ENCODE data around the gene FAN1. TPM values are rescaled to one million over a fixed set of nuclear protein-coding genes. Genes with fewer than 3 reads are reported as not detected.

The FAN1 gene
- total and polyA plus RNA-seq, 2 donors (not counting 1 experiment from before 2014, with no cell fraction given): 8.9 to 25.1 TPM

DNA sequence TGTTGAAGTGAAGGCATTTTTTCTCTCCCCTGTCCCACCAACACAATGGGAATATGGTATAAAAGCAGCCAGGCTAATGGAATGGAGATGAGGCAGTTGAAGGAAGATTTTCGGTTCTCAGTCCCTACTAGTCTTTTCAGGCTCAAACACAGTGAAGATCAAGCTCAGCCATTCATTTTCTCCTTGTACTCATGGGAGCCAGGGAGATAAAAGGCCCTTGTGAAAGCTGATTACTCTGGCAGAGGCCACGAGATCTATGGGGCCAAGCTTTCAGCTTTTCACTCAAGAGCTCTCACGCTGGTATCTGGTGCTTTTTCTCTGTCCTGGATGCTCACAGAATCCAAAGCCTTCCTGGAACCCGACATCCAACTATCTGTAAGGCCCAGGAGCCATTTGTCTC, 14.5 kb upstream of the FAN1 start:
- H3K27me3 ChIP-seq (ENCODE audit: control insufficient read depth, insufficient read depth, low read length): no peaks in the 10 kb centered on the region
- no peak overlapping the region for H3K27ac ChIP-seq (ENCODE audit: insufficient read depth, low read length)
- H3K79me2 ChIP-seq (ENCODE audit: control insufficient read depth, insufficient read depth, low read length): no peaks in the 10 kb centered on the region
- DNase-seq (ENCODE audit: low read depth in 2 of 2): no peak
- no peaks in the 10 kb centered on the region for H4K20me1 ChIP-seq (ENCODE audit: control insufficient read depth, extremely low read depth, insufficient read depth, low read length)
- no peak for TF ChIP-seq EZH2 (IDR thresholded peaks at IDR 0.05; ENCODE audit: low read length, missing control alignments)
- TF ChIP-seq, protein P1, sequence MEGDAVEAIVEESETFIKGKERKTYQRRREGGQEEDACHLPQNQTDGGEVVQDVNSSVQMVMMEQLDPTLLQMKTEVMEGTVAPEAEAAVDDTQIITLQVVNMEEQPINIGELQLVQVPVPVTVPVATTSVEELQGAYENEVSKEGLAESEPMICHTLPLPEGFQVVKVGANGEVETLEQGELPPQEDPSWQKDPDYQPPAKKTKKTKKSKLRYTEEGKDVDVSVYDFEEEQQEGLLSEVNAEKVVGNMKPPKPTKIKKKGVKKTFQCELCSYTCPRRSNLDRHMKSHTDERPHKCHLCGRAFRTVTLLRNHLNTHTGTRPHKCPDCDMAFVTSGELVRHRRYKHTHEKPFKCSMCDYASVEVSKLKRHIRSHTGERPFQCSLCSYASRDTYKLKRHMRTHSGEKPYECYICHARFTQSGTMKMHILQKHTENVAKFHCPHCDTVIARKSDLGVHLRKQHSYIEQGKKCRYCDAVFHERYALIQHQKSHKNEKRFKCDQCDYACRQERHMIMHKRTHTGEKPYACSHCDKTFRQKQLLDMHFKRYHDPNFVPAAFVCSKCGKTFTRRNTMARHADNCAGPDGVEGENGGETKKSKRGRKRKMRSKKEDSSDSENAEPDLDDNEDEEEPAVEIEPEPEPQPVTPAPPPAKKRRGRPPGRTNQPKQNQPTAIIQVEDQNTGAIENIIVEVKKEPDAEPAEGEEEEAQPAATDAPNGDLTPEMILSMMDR (conservative IDR thresholded peaks at IDR 0.05 in 1 of 2, IDR thresholded peaks at IDR 0.05 in 1 of 2; ENCODE audit: low read depth in 1 of 2, low read length in 2 of 2): no peak
- no peaks in the 10 kb centered on the region for H3K9me3 ChIP-seq (ENCODE audit: control insufficient read depth, insufficient read depth, low read depth, low read length)
- no peaks in the 10 kb centered on the region for H3K36me3 ChIP-seq (ENCODE audit: control insufficient read depth, insufficient read depth, low read length)
- H3K4me2 ChIP-seq (ENCODE audit: extremely low read depth, insufficient read depth, low read length): no peak overlapping the region
- H3K4me1 ChIP-seq (ENCODE audit: control insufficient read depth, extremely low read depth, insufficient read depth, low read length): no peaks in the 10 kb centered on the region
- no peak overlapping the region for H3K9ac ChIP-seq (ENCODE audit: insufficient read depth, low read length)
- no peak overlapping the region for H2AFZ ChIP-seq (ENCODE audit: low read length)
- H3K4me3 ChIP-seq (replicated peaks in 1 of 4; ENCODE audit: control extremely low read depth in 1 of 4, insufficient read depth in 1 of 4, low read depth in 3 of 4, low read length in 4 of 4): no peak overlapping the region

DNA sequence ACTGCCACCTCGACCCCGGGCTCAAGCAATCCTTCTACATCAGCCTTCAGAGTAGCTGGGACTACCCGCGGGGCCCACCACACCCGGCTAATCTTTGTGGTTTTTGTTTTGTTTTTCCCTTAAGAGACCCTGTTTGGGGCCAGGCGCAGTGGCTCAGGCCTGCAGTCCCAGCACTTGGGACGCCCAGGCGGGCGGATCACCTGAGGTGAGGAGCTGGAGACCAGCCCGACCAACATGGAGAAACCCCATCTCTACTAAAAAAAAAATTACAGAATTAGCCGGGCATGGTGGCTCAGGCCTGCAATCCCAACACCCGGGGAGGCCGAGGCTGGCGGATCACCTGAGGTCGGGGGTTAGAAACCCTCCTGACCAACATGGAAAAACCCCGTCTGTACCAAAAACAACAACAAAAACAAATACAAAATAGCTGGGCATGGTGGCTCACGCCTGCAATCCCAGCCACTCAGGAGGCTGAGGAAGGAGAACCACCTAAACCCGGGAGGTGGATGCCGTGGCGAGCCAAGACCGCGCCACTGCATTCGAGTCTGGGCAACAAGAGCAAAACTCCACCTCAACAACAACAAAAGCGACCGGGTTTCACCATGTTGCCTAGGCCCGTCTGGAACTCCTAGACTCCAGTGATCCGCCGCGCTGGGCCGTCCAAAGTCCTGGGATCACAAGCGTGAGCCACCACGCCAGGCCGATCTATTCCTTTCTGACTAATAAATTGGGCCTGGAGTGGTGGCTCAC, 8.1 kb upstream of the FAN1 start:
- H2AFZ ChIP-seq (ENCODE audit: low read length): no peak overlapping the region
- DNase-seq (ENCODE audit: low read depth in 2 of 2): no peak
- H3K9ac ChIP-seq (ENCODE audit: insufficient read depth, low read length): no peak overlapping the region
- no peaks in the 10 kb centered on the region for H3K9me3 ChIP-seq (ENCODE audit: control insufficient read depth, insufficient read depth, low read depth, low read length)
- TF ChIP-seq EZH2 (IDR thresholded peaks at IDR 0.05; ENCODE audit: low read length, missing control alignments): no peak
- TF ChIP-seq, protein P1 (conservative IDR thresholded peaks at IDR 0.05 in 1 of 2, IDR thresholded peaks at IDR 0.05 in 1 of 2; ENCODE audit: low read depth in 1 of 2, low read length in 2 of 2): no peak
- H3K4me2 ChIP-seq (ENCODE audit: extremely low read depth, insufficient read depth, low read length): no peak overlapping the region
- H3K36me3 ChIP-seq (ENCODE audit: control insufficient read depth, insufficient read depth, low read length): no peaks in the 10 kb centered on the region
- H4K20me1 ChIP-seq (ENCODE audit: control insufficient read depth, extremely low read depth, insufficient read depth, low read length): no peaks in the 10 kb centered on the region
- no peaks in the 10 kb centered on the region for H3K79me2 ChIP-seq (ENCODE audit: control insufficient read depth, insufficient read depth, low read length)
- H3K4me1 ChIP-seq (ENCODE audit: control insufficient read depth, extremely low read depth, insufficient read depth, low read length): no peaks in the 10 kb centered on the region
- no peak overlapping the region for H3K27ac ChIP-seq (ENCODE audit: insufficient read depth, low read length)
- no peak overlapping the region for H3K4me3 ChIP-seq (replicated peaks in 1 of 4; ENCODE audit: control extremely low read depth in 1 of 4, insufficient read depth in 1 of 4, low read depth in 3 of 4, low read length in 4 of 4)
- H3K27me3 ChIP-seq (ENCODE audit: control insufficient read depth, insufficient read depth, low read length): no peaks in the 10 kb centered on the region

DNA sequence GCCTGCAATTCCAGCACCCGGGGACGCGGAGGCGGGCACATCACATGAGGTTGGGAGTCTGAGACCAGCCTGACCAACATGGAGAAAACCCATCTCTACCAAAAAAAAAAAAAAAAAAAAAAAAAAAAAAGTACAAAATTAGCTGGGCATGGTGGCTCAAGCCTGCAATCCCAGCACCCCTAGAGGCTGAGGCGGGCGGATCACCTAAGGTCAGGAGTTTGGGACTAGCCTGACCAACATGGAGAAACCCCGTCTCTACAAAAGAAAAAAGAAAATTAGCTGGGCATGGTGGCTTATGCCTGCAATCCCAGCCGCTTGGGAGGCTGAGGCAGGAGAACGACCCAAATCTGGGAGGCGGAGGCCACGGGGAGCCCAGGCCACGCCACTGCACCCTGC, 7.5 kb upstream of the FAN1 start:
- Histone ChIP-seq H2AFZ (ENCODE audit: low read length) (no peak overlapping the region), H3K4me1 (ENCODE audit: control insufficient read depth, extremely low read depth, insufficient read depth, low read length) (no peaks in the 10 kb centered on the region), H3K36me3 (ENCODE audit: control insufficient read depth, insufficient read depth, low read length) (no peaks in the 10 kb centered on the region), H3K9me3 (ENCODE audit: control insufficient read depth, insufficient read depth, low read depth, low read length) (no peaks in the 10 kb centered on the region), H3K9ac (ENCODE audit: insufficient read depth, low read length) (no peak overlapping the region), H3K4me2 (ENCODE audit: extremely low read depth, insufficient read depth, low read length) (no peak overlapping the region), H3K27ac (ENCODE audit: insufficient read depth, low read length) (no peak overlapping the region), H4K20me1 (ENCODE audit: control insufficient read depth, extremely low read depth, insufficient read depth, low read length) (no peaks in the 10 kb centered on the region), H3K79me2 (ENCODE audit: control insufficient read depth, insufficient read depth, low read length) (no peaks in the 10 kb centered on the region), H3K4me3 (replicated peaks in 1 of 4; ENCODE audit: control extremely low read depth in 1 of 4, insufficient read depth in 1 of 4, low read depth in 3 of 4, low read length in 4 of 4) (no peak overlapping the region), H3K27me3 (ENCODE audit: control insufficient read depth, insufficient read depth, low read length) (no peaks in the 10 kb centered on the region)
- TF ChIP-seq, protein P1 (conservative IDR thresholded peaks at IDR 0.05 in 1 of 2, IDR thresholded peaks at IDR 0.05 in 1 of 2; ENCODE audit: low read depth in 1 of 2, low read length in 2 of 2): no peak
- TF ChIP-seq EZH2 (IDR thresholded peaks at IDR 0.05; ENCODE audit: low read length, missing control alignments): no peak
- no peak for DNase-seq (ENCODE audit: low read depth in 2 of 2)

Measured in fibroblast of lung (primary cell).